Kidney epithelial cell (primary cell): Measurements from ENCODE around the gene BAIAP3. TPM values are rescaled to one million over a fixed set of nuclear protein-coding genes. Genes with fewer than 3 reads are reported as not detected.
A peak's percentile ranks its signal among the peaks of the same experiment; 100 is the strongest.

ENCODE experiments used
- DNase-seq: peaks from one replicate; pipeline ENCODE4 v3.0.0-alpha.2; 2010; ENCODE audit warnings: low read depth
- H3K27me3 ChIP-seq: 2 replicates; pipeline ENCODE4 v1.6.0; 2011; ENCODE audit warnings: low read length; ENCODE audit not compliant: control insufficient read depth, insufficient read depth
- H3K36me3 ChIP-seq: 2 replicates; pipeline ENCODE4 v1.5.1; 2011; ENCODE audit warnings: low read length; ENCODE audit not compliant: control insufficient read depth, insufficient read depth
- H3K4me3 ChIP-seq: 2 replicates; pipeline ENCODE4 v1.5.1; 2011; ENCODE audit warnings: low read depth, mild to moderate bottlenecking, control low read depth, low read length
- total RNA-seq: library from RNA; depleted of rRNA; stranded (reverse); fragments of >200 nt; gene quantifications from 2 replicates; pipeline ENCODE4 v1.2.3, GENCODE V29; 2015
- TF ChIP-seq, protein P1 (sequence below): IDR thresholded peaks from 2 replicates; pipeline ENCODE4 v1.5.1; 2011; ENCODE audit warnings: mild to moderate bottlenecking, moderate library complexity, low read length, control low read depth, inconsistent platforms; ENCODE audit not compliant: insufficient read depth, poor library complexity, severe bottlenecking

Gene BAIAP3, protein sequence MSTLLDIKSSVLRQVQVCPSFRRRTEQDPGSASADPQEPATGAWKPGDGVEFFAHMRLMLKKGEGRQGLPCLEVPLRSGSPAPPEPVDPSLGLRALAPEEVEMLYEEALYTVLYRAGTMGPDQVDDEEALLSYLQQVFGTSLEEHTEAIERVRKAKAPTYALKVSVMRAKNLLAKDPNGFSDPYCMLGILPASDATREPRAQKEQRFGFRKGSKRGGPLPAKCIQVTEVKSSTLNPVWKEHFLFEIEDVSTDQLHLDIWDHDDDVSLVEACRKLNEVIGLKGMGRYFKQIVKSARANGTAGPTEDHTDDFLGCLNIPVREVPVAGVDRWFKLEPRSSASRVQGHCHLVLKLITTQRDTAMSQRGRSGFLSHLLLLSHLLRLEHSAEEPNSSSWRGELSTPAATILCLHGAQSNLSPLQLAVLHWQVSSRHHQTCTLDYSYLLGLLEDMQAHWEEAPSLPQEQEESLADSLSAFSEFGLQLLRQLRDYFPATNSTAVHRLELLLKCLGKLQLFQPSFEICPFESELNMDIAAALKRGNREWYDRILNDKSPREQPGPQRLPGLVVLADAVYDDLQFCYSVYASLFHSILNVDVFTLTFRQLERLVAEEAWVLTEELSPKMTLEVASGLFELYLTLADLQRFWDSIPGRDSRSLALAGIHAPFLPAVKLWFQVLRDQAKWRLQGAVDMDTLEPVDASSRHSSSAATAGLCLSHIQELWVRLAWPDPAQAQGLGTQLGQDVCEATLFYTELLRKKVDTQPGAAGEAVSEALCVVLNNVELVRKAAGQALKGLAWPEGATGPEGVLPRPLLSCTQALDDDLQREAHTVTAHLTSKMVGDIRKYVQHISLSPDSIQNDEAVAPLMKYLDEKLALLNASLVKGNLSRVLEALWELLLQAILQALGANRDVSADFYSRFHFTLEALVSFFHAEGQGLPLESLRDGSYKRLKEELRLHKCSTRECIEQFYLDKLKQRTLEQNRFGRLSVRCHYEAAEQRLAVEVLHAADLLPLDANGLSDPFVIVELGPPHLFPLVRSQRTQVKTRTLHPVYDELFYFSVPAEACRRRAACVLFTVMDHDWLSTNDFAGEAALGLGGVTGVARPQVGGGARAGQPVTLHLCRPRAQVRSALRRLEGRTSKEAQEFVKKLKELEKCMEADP
- total RNA-seq, result 1.2 and 5.8 TPM in 2 replicates

DNA sequence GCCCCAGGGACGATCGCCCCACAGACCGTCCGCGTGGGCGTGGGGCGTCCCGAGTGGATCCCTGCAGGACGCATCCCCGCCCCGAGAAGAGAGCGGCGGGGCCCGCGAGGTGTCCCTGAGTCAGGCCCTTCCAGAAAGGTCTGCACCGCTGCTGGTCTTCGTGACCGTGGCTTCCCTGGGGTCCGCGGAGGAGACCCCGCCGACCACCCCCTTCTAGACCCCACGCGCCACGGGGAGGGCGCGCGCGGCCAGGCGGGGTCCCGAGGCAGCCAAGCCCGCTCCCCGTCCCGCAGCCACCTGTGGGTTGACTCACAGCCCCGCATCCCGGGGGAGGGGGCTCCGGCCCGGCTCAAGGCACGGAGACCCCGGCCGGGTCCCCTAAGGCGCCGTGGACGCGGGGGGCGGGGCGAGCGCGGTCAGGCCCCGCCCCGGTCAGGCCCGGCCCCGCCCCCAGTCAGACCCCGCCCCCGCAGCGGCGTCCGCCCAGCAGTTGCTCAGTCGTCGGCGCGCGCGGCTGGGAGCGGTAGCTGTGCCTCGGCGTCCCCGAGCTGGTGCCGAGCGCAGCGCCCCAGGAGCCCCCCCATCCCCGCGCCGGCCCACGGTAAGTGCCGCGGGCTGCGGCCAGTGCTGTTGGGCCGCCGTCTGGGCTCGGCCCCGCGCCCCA, at the start of gene BAIAP3:
Gene BAIAP3, plus strand, starts transcription at position 497 of the 664 bp plus-strand sequence. CDS start 4,905 bp downstream, outside the sequence.
- no peak within 1 kb of the TSS for H3K4me3 ChIP-seq
- no peak for DNase-seq
- TF ChIP-seq, protein P1, sequence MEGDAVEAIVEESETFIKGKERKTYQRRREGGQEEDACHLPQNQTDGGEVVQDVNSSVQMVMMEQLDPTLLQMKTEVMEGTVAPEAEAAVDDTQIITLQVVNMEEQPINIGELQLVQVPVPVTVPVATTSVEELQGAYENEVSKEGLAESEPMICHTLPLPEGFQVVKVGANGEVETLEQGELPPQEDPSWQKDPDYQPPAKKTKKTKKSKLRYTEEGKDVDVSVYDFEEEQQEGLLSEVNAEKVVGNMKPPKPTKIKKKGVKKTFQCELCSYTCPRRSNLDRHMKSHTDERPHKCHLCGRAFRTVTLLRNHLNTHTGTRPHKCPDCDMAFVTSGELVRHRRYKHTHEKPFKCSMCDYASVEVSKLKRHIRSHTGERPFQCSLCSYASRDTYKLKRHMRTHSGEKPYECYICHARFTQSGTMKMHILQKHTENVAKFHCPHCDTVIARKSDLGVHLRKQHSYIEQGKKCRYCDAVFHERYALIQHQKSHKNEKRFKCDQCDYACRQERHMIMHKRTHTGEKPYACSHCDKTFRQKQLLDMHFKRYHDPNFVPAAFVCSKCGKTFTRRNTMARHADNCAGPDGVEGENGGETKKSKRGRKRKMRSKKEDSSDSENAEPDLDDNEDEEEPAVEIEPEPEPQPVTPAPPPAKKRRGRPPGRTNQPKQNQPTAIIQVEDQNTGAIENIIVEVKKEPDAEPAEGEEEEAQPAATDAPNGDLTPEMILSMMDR, result no peak
- no peaks in the 10 kb centered on the region for H3K36me3 ChIP-seq
- peaks cover 70% of the 10 kb centered on the region for H3K27me3 ChIP-seq

DNA sequence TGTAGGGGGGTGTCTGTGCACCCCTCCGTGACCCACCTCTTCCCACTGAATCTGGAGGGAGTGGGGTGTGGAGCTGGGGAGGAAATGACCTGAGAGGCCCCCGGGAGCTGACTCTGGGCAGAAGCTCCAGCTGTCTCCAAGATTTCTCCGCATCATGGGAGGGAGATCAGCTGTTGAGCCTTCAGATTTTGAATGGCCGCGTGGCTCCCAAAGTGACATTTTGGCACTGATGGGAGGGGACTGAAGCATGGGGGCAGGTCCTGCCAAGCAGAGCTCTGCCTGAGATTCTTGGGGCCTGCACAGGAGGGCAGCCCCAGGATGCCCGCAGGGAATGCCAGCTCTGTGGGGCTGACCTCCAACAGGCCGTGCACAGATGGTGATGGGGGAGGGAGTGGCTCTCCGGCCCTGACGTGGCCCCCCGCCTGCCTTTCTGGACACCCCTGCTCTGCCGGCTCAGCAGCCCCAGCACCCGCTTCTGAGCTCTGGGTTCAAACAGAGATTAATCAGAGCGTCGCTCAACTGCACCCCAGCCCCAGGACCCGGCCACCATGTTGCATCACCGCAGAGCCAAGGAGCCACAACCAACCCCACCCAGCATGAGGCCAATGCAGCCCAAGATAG, 49.3 kb upstream of the BAIAP3 start:
- DNase-seq, result no peak
- TF ChIP-seq, protein P1, result no peak
- no peak overlapping the region for H3K4me3 ChIP-seq
- no peaks in the 10 kb centered on the region for H3K36me3 ChIP-seq
- H3K27me3 ChIP-seq, result peaks cover 67% of the 10 kb centered on the region

DNA sequence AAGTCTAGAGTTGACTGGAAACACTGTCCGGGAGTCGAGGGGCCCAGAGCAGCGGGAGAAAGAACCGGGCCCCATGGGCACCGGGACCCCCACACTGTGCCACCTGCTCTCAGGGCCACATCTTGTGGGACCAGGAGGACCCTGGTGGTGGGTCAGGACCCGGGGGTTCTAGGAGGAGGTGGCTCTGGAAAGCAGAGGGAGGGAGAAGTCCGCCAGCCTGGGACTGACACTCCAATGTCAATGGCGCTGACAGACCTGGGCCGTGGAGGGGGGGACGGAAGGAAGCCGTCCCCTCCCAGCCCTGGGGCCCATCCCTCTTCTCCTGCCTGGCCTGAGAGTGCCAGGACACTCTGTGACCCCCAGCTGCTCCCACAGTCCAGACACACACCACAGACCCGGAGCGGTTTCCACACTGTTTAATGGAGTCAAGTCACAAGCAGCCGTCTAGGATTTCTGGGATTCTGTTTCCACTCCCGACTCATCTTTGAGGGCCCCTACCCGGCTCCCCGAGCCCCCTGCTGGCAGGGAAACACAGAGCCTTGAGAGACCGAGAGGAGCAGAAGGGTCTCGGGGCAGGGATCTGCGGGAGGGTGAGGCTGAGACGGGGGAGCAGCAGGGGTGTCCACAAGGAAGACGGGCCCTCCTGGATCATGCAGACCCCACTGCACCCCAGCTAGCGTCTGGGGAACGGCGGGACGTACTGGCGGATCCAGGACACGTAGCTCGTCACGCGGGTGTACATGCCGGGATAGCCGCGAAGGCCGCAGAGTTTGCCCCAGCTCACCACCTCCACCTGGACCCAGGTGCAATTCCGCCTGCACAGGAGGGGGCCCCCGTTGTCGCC, 47.6 kb upstream of the BAIAP3 start:
- DNase-seq, result no peak

DNA sequence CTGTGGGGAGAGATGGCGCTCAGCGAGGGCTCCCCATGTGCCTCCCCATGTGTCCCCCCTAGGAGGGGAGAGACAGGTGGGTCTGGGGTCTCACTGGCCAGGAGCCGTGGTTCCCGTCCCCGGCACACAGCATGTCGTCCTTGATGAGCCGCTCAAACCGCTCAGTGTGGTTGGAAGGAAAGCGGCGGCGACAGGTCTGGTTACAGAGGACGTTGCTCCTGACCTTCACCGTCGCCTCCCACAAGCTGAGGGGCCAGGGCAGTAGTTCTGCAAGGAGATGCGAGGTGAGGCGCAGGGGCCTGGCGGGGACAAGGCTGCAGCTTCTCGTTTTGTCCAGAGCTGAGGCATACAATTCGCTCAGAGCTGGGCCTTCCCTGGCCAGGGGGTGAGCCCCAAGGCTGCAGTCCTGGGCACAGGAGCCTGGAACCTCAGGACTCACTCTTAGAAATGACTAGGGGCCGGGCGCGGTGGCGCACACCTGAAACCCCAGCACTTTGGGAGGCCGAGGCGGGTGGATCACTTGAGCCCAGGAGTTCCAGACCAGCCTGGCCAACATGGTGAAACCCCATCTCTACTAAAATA, 46.8 kb upstream of the BAIAP3 start:
- no peaks in the 10 kb centered on the region for H3K36me3 ChIP-seq
- DNase-seq, result no peak
- no peak overlapping the region for H3K4me3 ChIP-seq
- TF ChIP-seq, protein P1, result no peak
- H3K27me3 ChIP-seq, result peaks cover 76% of the 10 kb centered on the region

More for the DNA sequence above, 47.6 kb upstream of the BAIAP3 start:
- H3K4me3 ChIP-seq, result no peak overlapping the region
- H3K27me3 ChIP-seq, result peaks cover 70% of the 10 kb centered on the region
- TF ChIP-seq, protein P1, result peak; percentile 22
- no peaks in the 10 kb centered on the region for H3K36me3 ChIP-seq
